ENCODE measurements around the gene CEP192.
A peak's percentile ranks its signal among the peaks of the same experiment; 100 is the strongest.

Gene CEP192

DNA sequence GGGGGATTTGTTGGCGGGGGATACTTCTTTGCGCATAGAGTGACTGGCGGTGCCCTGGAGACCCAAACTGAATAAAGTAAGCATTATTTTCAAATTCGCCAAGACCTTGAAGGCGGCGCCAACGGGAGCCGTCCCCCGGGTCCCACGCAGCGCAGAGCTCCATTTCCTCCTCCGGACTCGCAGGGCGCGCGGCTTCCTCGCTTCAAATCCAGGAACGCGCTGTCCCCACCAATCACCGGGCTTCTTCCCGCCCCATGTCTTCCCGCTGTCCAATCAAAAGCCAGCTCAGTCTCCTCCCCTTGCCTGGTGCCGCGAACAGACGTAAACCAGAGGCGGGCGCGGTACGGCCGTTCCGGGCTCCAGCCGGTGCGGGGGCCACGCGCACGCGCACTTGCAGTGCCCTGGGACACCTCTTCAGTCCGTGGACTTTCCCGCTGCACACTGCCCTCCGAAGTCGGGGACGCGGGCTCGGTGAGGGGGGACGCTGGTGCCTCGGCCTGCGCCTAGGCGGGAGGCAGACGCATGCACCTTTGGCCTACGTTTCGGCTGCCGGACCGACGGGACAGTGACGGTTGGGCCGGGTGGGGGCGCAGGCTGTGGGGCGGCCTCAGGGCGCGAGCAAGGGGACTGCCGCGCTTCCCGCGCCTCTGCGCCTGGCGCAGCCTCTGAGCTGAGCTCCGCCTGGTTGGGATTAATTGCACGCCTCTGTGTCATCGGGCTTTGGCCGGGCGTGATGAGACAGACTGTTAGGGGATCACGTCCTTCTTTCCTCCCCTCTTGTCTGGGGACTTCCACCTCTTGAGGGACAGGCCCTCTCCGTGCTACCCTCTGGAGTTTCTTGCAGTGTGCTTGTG lies at the start of gene CEP192 (continued):
- TF ChIP-seq, protein P1, sequence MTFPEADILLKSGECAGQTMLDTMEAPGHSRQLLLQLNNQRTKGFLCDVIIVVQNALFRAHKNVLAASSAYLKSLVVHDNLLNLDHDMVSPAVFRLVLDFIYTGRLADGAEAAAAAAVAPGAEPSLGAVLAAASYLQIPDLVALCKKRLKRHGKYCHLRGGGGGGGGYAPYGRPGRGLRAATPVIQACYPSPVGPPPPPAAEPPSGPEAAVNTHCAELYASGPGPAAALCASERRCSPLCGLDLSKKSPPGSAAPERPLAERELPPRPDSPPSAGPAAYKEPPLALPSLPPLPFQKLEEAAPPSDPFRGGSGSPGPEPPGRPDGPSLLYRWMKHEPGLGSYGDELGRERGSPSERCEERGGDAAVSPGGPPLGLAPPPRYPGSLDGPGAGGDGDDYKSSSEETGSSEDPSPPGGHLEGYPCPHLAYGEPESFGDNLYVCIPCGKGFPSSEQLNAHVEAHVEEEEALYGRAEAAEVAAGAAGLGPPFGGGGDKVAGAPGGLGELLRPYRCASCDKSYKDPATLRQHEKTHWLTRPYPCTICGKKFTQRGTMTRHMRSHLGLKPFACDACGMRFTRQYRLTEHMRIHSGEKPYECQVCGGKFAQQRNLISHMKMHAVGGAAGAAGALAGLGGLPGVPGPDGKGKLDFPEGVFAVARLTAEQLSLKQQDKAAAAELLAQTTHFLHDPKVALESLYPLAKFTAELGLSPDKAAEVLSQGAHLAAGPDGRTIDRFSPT (tag by site-specific recombination; IDR thresholded peaks at IDR 0.05) = no peak
- TF ChIP-seq ZNF274 (IDR thresholded peaks at IDR 0.05; ENCODE audit: low read length) (no peak), ZNF274 (tag by site-specific recombination; IDR thresholded peaks at IDR 0.05; ENCODE audit: borderline replicate concordance) (no peak), ZNF623 (tag by site-specific recombination; IDR thresholded peaks at IDR 0.05) (no peak), WT1 (tag by site-specific recombination; IDR thresholded peaks at IDR 0.05) (no peak; the same call in 1 of the 2 replicates), ZNF311 (tag by site-specific recombination; IDR thresholded peaks at IDR 0.05; ENCODE audit: borderline replicate concordance) (no peak), ZFP69B (tag by site-specific recombination; IDR thresholded peaks at IDR 0.05) (peak; percentile 39; the same call in 1 of the 2 replicates), ZNF175 (tag by site-specific recombination; IDR thresholded peaks at IDR 0.05) (no peak), ZNF791 (tag by site-specific recombination; IDR thresholded peaks at IDR 0.05) (0 out of 2 replicates have a peak, but pooled peaks have one; percentile 21), ZNF335 (tag by site-specific recombination; conservative IDR thresholded peaks at IDR 0.05) (peak; percentile 85), ZNF843 (tag by site-specific recombination; IDR thresholded peaks at IDR 0.05) (peak; percentile 54), ZNF10 (tag by site-specific recombination; IDR thresholded peaks at IDR 0.05) (no peak; the same call in 1 of the 2 replicates), GLIS1 (tag by site-specific recombination; IDR thresholded peaks at IDR 0.05) (peak; percentile 63; the same call in 1 of the 2 replicates), ZNF660 (tag by site-specific recombination; IDR thresholded peaks at IDR 0.05) (peak; percentile 50; the same call in 1 of the 2 replicates), KLF1 (tag by site-specific recombination; IDR thresholded peaks at IDR 0.05) (peak; percentile 47; the same call in 1 of the 2 replicates), ZNF169 (tag by site-specific recombination; IDR thresholded peaks at IDR 0.05) (no peak), ZNF366 (tag by site-specific recombination; conservative IDR thresholded peaks at IDR 0.05) (peak; percentile 60; the same call in 1 of the 2 replicates), RBAK (tag by site-specific recombination; IDR thresholded peaks at IDR 0.05) (no peak), ZSCAN30 (tag by site-specific recombination; IDR thresholded peaks at IDR 0.05) (peak; percentile 81), GLIS2 (tag by site-specific recombination; IDR thresholded peaks at IDR 0.05) (peak; percentile 95)
- TF ChIP-seq, protein P2, sequence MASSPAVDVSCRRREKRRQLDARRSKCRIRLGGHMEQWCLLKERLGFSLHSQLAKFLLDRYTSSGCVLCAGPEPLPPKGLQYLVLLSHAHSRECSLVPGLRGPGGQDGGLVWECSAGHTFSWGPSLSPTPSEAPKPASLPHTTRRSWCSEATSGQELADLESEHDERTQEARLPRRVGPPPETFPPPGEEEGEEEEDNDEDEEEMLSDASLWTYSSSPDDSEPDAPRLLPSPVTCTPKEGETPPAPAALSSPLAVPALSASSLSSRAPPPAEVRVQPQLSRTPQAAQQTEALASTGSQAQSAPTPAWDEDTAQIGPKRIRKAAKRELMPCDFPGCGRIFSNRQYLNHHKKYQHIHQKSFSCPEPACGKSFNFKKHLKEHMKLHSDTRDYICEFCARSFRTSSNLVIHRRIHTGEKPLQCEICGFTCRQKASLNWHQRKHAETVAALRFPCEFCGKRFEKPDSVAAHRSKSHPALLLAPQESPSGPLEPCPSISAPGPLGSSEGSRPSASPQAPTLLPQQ (tag by site-specific recombination; IDR thresholded peaks at IDR 0.05) = peak; percentile 75; the same call in 1 of the 2 replicates
- TF ChIP-seq, protein P3, sequence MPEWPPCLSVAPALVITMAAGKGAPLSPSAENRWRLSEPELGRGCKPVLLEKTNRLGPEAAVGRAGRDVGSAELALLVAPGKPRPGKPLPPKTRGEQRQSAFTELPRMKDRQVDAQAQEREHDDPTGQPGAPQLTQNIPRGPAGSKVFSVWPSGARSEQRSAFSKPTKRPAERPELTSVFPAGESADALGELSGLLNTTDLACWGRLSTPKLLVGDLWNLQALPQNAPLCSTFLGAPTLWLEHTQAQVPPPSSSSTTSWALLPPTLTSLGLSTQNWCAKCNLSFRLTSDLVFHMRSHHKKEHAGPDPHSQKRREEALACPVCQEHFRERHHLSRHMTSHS (tag by site-specific recombination; IDR thresholded peaks at IDR 0.05) = no peak
- TF ChIP-seq, protein P4, sequence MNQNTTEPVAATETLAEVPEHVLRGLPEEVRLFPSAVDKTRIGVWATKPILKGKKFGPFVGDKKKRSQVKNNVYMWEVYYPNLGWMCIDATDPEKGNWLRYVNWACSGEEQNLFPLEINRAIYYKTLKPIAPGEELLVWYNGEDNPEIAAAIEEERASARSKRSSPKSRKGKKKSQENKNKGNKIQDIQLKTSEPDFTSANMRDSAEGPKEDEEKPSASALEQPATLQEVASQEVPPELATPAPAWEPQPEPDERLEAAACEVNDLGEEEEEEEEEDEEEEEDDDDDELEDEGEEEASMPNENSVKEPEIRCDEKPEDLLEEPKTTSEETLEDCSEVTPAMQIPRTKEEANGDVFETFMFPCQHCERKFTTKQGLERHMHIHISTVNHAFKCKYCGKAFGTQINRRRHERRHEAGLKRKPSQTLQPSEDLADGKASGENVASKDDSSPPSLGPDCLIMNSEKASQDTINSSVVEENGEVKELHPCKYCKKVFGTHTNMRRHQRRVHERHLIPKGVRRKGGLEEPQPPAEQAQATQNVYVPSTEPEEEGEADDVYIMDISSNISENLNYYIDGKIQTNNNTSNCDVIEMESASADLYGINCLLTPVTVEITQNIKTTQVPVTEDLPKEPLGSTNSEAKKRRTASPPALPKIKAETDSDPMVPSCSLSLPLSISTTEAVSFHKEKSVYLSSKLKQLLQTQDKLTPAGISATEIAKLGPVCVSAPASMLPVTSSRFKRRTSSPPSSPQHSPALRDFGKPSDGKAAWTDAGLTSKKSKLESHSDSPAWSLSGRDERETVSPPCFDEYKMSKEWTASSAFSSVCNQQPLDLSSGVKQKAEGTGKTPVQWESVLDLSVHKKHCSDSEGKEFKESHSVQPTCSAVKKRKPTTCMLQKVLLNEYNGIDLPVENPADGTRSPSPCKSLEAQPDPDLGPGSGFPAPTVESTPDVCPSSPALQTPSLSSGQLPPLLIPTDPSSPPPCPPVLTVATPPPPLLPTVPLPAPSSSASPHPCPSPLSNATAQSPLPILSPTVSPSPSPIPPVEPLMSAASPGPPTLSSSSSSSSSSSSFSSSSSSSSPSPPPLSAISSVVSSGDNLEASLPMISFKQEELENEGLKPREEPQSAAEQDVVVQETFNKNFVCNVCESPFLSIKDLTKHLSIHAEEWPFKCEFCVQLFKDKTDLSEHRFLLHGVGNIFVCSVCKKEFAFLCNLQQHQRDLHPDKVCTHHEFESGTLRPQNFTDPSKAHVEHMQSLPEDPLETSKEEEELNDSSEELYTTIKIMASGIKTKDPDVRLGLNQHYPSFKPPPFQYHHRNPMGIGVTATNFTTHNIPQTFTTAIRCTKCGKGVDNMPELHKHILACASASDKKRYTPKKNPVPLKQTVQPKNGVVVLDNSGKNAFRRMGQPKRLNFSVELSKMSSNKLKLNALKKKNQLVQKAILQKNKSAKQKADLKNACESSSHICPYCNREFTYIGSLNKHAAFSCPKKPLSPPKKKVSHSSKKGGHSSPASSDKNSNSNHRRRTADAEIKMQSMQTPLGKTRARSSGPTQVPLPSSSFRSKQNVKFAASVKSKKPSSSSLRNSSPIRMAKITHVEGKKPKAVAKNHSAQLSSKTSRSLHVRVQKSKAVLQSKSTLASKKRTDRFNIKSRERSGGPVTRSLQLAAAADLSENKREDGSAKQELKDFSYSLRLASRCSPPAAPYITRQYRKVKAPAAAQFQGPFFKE (tag by site-specific recombination; IDR thresholded peaks at IDR 0.05; ENCODE audit: borderline replicate concordance) = no peak
- TF ChIP-seq, protein P5, sequence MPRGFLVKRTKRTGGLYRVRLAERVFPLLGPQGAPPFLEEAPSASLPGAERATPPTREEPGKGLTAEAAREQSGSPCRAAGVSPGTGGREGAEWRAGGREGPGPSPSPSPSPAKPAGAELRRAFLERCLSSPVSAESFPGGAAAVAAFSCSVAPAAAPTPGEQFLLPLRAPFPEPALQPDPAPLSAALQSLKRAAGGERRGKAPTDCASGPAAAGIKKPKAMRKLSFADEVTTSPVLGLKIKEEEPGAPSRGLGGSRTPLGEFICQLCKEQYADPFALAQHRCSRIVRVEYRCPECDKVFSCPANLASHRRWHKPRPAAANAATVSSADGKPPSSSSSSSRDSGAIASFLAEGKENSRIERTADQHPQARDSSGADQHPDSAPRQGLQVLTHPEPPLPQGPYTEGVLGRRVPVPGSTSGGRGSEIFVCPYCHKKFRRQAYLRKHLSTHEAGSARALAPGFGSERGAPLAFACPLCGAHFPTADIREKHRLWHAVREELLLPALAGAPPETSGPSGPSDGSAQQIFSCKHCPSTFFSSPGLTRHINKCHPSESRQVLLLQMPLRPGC (tag by site-specific recombination; IDR thresholded peaks at IDR 0.05) = peak; percentile 31; the same call in 1 of the 2 replicates
- TF ChIP-seq, protein P6, sequence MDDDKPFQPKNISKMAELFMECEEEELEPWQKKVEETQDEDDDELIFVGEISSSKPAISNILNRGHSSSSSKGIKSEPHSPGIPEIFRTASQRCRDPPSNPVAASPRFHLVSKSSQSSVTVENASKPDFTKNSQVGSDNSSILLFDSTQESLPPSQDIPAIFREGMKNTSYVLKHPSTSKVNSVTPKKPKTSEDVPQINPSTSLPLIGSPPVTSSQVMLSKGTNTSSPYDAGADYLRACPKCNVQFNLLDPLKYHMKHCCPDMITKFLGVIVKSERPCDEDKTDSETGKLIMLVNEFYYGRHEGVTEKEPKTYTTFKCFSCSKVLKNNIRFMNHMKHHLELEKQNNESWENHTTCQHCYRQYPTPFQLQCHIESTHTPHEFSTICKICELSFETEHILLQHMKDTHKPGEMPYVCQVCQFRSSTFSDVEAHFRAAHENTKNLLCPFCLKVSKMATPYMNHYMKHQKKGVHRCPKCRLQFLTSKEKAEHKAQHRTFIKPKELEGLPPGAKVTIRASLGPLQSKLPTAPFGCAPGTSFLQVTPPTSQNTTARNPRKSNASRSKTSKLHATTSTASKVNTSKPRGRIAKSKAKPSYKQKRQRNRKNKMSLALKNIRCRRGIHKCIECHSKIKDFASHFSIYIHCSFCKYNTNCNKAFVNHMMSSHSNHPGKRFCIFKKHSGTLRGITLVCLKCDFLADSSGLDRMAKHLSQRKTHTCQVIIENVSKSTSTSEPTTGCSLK (tag by site-specific recombination; IDR thresholded peaks at IDR 0.05) = no peak
